Measurements from ENCODE around the gene P2RY6.

The P2RY6 gene

DNA sequence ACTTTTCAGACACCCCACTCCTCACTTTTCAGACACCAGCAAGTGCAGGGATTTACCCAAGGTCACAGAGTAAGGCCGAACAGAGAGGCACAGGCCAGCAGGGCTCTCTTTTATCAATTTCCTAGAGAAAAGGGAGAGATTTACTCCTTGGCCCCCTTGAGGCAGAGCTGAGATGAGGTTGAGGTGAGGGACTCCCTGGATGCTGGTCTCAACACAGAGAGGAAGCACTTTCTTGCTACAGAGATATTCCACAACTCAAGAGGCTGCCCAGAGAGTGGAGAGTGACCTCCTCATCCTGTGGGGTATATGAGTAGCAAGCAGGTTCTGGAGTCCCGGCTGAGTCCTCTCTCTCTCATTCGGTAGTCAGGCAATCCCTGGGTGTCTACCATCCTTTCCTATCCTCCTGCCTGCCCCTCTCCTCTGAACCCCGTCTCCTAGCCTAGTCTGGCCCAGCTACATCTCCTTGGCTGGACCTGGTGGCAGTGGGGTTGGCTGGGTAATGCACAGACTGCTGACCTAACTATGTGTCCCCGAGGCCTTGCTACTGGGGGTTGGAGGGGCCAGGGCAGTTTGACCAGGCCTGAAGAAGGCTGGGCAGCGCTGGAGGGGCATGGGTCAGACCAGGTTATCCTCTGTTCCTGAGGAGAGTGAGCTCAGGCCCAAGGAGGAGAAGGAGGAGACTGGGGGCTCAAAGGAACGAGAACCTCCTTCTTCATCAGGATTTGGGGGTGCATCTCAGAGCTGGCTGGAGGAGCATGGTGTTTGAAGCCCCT, 34.1 kb downstream of the P2RY6 start:
- TF ChIP-seq, protein P1, sequence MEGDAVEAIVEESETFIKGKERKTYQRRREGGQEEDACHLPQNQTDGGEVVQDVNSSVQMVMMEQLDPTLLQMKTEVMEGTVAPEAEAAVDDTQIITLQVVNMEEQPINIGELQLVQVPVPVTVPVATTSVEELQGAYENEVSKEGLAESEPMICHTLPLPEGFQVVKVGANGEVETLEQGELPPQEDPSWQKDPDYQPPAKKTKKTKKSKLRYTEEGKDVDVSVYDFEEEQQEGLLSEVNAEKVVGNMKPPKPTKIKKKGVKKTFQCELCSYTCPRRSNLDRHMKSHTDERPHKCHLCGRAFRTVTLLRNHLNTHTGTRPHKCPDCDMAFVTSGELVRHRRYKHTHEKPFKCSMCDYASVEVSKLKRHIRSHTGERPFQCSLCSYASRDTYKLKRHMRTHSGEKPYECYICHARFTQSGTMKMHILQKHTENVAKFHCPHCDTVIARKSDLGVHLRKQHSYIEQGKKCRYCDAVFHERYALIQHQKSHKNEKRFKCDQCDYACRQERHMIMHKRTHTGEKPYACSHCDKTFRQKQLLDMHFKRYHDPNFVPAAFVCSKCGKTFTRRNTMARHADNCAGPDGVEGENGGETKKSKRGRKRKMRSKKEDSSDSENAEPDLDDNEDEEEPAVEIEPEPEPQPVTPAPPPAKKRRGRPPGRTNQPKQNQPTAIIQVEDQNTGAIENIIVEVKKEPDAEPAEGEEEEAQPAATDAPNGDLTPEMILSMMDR (conservative IDR thresholded peaks at IDR 0.05) = no peak
- no peak for TF ChIP-seq ZFX (IDR thresholded peaks at IDR 0.05)
- no peak overlapping the region; the same call in 1 of the 2 replicates for H3K27ac ChIP-seq

DNA sequence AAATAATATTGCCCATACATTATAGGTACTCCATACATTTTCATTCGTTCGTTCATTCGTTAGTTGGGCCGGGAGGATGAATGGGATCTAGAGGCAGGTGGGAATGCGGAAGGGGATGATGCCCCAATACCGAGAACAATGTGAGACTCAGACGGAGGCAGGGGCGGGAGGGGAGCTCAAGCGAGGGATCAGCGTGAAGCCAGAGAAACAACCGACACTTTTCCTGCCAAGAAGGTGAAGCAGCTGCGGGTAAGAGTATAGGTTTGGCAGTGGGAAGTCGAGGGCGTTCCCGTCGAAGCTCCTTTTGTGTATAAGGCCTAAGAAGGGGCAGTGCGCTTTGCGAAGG, 34.8 kb downstream of the P2RY6 start:
- no peak for TF ChIP-seq ZFX (IDR thresholded peaks at IDR 0.05)
- TF ChIP-seq, protein P1 (conservative IDR thresholded peaks at IDR 0.05) = no peak
- peak overlapping the region; percentile 64 for H3K27ac ChIP-seq

DNA sequence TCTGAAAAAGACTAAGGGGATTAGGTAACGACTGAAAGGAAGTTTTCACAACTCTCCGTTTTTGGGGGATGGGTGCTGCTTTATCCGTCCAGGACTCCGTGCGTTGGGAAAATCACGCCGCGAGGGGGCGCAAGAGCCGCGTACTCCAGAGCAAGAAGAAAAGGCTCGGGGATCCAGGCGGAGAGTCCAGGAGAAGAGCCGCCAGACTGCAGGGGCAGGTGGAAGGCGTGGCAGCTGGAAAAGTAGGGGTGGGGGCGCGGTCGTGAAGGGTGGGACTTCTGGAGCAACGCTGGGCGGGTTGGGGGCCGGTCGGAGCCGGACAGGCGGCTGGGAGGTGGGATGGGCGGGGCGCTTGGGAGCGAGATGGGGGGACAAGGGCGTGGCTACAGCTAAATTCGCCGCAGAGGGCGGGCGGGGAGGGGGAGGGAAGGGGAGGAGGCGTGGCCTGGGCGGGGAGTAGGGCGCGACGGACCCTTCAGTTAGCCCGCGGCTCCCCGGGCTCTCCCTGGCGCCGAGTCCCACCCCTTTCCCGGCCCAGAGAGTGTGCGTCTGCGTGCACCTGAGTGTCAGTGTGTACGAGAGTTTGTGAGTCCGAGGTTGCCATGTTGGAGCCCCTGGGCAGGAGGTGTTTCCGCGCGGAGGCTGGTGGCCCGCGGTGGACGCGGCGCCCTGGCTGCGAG, 35.3 kb downstream of the P2RY6 start:
- TF ChIP-seq ZFX (IDR thresholded peaks at IDR 0.05) = no peak
- TF ChIP-seq, protein P1 (conservative IDR thresholded peaks at IDR 0.05) = peak; percentile 93
- peak overlapping the region; percentile 64 for H3K27ac ChIP-seq

DNA sequence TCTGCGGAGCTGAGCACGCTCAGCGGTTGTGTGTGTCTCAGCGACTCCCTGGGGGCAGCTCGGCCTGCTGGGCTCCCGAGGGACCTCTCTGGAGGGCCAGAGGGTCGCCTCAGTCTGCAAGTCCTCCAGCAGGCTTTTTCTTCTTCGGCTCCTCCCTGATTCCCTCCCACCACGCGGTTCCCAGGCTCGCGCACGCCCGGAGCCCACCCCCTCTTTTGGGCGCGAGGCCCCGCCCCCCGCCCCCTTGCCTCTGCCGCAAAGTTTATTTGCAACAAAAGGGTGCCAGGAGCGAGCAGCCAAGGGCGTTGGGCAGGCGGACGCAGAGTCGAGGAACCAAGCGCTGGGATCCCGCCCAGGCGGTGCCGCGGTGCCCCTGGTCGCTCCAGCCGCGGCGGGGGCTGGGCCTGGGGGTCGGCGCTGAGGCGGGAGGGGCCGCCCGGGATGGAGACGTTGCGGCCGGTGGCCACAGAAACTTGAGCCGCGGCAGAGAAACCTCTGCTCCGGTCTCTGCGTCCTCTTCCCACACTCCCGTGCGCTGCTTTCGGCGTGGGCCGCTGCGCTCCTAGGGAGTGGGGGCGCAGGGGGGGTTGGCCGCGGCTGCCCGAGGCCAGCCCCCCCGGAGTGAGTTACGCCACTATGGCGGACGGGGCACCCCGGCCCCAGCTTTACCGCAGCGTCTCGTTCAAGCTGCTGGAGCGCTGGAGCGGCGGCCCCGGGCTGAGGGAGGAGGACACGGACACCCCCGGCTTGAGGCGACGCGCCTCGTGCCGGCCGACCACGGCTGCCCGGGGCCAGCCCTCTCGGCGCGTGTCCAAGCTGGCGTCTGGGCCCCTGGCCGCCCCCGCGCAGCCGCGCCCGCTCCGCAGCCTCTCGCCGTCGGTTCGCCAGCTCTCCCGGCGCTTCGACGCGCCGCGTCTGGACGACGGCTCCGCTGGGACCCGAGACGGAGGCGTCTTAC, 36.1 kb downstream of the P2RY6 start, which contains the start of gene ARHGEF17:
Gene ARHGEF17 (plus strand): TSS at position 274 of the 958 bp plus-strand sequence. CDS start 363 bp downstream, at position 637.
- TF ChIP-seq, protein P1 (conservative IDR thresholded peaks at IDR 0.05) = no peak
- no peak for TF ChIP-seq ZFX (IDR thresholded peaks at IDR 0.05)

DNA sequence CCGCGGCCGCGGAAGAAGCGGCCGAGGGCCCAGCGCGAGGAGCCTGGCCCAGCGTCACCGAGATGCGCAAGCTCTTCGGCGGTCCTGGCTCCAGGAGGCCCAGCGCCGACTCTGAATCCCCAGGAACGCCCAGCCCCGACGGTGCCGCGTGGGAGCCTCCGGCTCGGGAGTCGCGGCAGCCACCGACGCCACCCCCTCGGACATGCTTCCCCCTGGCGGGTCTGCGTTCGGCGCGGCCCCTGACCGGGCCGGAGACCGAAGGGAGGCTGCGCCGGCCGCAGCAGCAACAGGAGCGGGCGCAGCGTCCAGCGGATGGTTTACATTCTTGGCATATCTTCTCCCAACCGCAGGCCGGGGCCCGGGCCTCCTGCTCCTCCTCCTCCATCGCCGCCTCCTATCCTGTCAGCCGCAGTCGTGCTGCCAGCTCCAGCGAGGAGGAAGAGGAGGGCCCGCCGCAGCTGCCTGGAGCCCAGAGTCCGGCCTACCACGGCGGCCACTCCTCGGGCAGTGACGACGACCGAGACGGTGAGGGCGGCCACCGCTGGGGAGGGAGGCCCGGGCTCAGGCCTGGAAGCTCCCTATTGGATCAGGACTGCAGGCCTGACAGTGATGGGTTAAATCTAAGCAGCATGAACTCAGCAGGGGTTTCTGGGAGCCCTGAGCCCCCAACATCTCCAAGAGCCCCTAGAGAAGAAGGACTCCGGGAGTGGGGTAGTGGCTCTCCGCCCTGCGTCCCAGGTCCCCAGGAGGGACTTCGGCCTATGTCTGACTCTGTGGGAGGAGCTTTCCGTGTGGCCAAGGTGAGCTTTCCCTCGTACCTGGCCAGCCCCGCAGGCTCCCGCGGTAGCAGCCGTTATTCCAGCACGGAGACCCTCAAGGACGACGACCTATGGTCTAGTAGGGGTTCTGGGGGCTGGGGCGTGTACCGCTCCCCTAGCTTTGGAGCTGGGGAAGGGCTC, 37.1 kb downstream of the P2RY6 start:
- TF ChIP-seq, protein P1 (conservative IDR thresholded peaks at IDR 0.05) = no peak
- TF ChIP-seq ZFX (IDR thresholded peaks at IDR 0.05) = no peak
- H3K27ac ChIP-seq = peak overlapping the region; percentile 64; the same call in 1 of the 2 replicates

More for the DNA sequence above, 36.1 kb downstream of the P2RY6 start, which contains the start of gene ARHGEF17:
- H3K27ac ChIP-seq = peak within 1 kb of the TSS; percentile 64

DNA sequence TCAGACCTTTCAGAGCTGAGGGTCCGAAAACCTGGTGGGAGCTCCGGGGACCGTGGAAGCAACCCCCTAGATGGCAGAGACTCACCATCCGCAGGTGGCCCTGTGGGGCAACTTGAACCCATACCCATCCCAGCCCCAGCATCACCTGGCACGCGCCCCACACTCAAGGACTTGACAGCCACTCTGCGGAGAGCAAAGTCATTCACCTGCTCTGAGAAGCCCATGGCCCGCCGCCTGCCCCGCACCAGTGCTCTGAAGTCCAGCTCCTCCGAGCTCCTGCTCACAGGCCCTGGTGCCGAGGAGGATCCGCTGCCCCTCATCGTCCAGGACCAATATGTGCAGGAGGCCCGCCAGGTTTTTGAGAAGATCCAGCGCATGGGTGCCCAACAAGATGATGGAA, 37.9 kb downstream of the P2RY6 start:
- TF ChIP-seq, protein P1 (conservative IDR thresholded peaks at IDR 0.05) = no peak
- no peak for TF ChIP-seq ZFX (IDR thresholded peaks at IDR 0.05)
- H3K27ac ChIP-seq = no peak overlapping the region
